ENCODE results near the gene CHST3.

GRCh38 chr10:72030762-72031543 lies 66.8 kb downstream of the CHST3 start:
- TF ChIP-seq CTCF (conservative IDR thresholded peaks at IDR 0.05; ENCODE audit: low read depth, low read length) (no peak), EZH2 (IDR thresholded peaks at IDR 0.05; ENCODE audit: borderline replicate concordance, low read depth, low read length, poor library complexity, severe bottlenecking) (no peak)

All from A673 (cell line).